AG04450 (cell line): ENCODE results near the gene HTT. TPM values are rescaled to one million over a fixed set of nuclear protein-coding genes. Genes with fewer than 3 reads are reported as not detected.
A peak's percentile ranks its signal among the peaks of the same experiment; 100 is the strongest.

Experiments used
- CTCF ChIA-PET: fragments of 300-600, 350-600 bp; formaldehyde crosslinking; extraction: SDS; loops from one replicate; lab custom pipeline; 2022; ENCODE audit warnings: antibody characterized with exemption, inconsistent platforms; lab: Charles Lee
- POLR2A ChIA-PET: fragments of 350-600 bp; formaldehyde crosslinking; extraction: SDS; loops from one replicate; lab custom pipeline; 2021; ENCODE audit warnings: antibody characterized with exemption, inconsistent platforms; lab: Yijun Ruan, JAX
- DNase-seq: peaks from one replicate; pipeline ENCODE4 v3.0.0-alpha.2; 2011; ENCODE audit warnings: low read depth, low spot score
- H3K27ac ChIP-seq: one replicate; pipeline ENCODE4 v1.5.1; 2012; ENCODE audit warnings: low read depth, low read length, control low read depth
- H3K27me3 ChIP-seq: one replicate; pipeline ENCODE4 v1.6.0; 2012; ENCODE audit warnings: low read length; ENCODE audit not compliant: control insufficient read depth, insufficient read depth
- H3K4me3 ChIP-seq: 2 replicates; pipeline ENCODE4 v1.5.1; 2011; ENCODE audit warnings: mild to moderate bottlenecking, low read depth, low read length, control low read depth
- H3K9me3 ChIP-seq: 2 replicates; pipeline ENCODE4 v1.5.1; 2012; ENCODE audit warnings: low read length; ENCODE audit not compliant: control insufficient read depth, insufficient read depth
- polyA plus RNA-seq: library from polyadenylated mRNA; depleted of rRNA; stranded (reverse); fragments of >200 nt; gene quantifications from 2 replicates; pipeline ENCODE4 v1.2.3, GENCODE V29; 2011
- TF ChIP-seq, protein P1 (sequence below): IDR thresholded peaks from 2 replicates; pipeline ENCODE4 v1.5.1; 2011; ENCODE audit warnings: low read depth, low read length, control low read depth, inconsistent platforms

HTT gene
- polyA plus RNA-seq, 1 experiment: 14.5 TPM

- DNase-seq: no peak
- TF ChIP-seq, protein P1, sequence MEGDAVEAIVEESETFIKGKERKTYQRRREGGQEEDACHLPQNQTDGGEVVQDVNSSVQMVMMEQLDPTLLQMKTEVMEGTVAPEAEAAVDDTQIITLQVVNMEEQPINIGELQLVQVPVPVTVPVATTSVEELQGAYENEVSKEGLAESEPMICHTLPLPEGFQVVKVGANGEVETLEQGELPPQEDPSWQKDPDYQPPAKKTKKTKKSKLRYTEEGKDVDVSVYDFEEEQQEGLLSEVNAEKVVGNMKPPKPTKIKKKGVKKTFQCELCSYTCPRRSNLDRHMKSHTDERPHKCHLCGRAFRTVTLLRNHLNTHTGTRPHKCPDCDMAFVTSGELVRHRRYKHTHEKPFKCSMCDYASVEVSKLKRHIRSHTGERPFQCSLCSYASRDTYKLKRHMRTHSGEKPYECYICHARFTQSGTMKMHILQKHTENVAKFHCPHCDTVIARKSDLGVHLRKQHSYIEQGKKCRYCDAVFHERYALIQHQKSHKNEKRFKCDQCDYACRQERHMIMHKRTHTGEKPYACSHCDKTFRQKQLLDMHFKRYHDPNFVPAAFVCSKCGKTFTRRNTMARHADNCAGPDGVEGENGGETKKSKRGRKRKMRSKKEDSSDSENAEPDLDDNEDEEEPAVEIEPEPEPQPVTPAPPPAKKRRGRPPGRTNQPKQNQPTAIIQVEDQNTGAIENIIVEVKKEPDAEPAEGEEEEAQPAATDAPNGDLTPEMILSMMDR: 0 out of 2 replicates have a peak, but pooled peaks have one; percentile 6
- Histone ChIP-seq H3K9me3 (no peaks in the 10 kb centered on the region; the same call in 1 of the 2 replicates), H3K4me3 (peak overlapping the region; percentile 73), H3K27ac (no peak overlapping the region), H3K27me3 (no peaks in the 10 kb centered on the region)
- CTCF ChIA-PET: interaction anchor here (0.6 to 1.2 kb wide), 4 partner anchors 20 to 392 kb away, joined by 3 to 5 read pairs (median 4); no protein-coding TSS in a partner anchor
- POLR2A ChIA-PET: no interaction called here
Observed at GRCh38 chr4:3073158-3074077, 1.1 kb upstream of the HTT start.

DNA sequence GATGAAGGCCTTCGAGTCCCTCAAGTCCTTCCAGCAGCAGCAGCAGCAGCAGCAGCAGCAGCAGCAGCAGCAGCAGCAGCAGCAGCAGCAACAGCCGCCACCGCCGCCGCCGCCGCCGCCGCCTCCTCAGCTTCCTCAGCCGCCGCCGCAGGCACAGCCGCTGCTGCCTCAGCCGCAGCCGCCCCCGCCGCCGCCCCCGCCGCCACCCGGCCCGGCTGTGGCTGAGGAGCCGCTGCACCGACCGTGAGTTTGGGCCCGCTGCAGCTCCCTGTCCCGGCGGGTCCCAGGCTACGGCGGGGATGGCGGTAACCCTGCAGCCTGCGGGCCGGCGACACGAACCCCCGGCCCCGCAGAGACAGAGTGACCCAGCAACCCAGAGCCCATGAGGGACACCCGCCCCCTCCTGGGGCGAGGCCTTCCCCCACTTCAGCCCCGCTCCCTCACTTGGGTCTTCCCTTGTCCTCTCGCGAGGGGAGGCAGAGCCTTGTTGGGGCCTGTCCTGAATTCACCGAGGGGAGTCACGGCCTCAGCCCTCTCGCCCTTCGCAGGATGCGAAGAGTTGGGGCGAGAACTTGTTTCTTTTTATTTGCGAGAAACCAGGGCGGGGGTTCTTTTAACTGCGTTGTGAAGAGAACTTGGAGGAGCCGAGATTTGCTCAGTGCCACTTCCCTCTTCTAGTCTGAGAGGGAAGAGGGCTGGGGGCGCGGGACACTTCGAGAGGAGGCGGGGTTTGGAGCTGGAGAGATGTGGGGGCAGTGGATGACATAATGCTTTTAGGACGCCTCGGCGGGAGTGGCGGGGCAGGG lies 568 bp downstream of the HTT start:
- no peak for DNase-seq
- POLR2A ChIA-PET: no interaction called here
- TF ChIP-seq, protein P1: no peak

GRCh38 chr4:3075652-3075981 lies 1.1 kb downstream of the HTT start:
- TF ChIP-seq, protein P1: no peak
- Histone ChIP-seq H3K9me3 (no peaks in the 10 kb centered on the region; the same call in 1 of the 2 replicates), H3K4me3 (peak overlapping the region; percentile 96), H3K27me3 (no peaks in the 10 kb centered on the region), H3K27ac (no peak overlapping the region)
- CTCF ChIA-PET: no interaction called here
- DNase-seq: no peak
- POLR2A ChIA-PET: no interaction called here

More for the DNA sequence above, 568 bp downstream of the HTT start:
- Histone ChIP-seq H3K27ac (peak overlapping the region; percentile 90), H3K27me3 (no peaks in the 10 kb centered on the region), H3K9me3 (no peaks in the 10 kb centered on the region; the same call in 1 of the 2 replicates), H3K4me3 (peak overlapping the region; percentile 96)
- CTCF ChIA-PET: no interaction called here

DNA sequence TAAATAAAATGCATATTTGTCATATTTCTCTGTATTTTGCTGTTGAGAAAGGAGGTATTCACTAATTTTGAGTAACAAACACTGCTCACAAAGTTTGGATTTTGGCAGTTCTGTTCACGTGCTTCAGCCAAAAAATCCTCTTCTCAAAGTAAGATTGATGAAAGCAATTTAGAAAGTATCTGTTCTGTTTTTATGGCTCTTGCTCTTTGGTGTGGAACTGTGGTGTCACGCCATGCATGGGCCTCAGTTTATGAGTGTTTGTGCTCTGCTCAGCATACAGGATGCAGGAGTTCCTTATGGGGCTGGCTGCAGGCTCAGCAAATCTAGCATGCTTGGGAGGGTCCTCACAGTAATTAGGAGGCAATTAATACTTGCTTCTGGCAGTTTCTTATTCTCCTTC lies 3.3 kb downstream of the HTT start:
- Histone ChIP-seq H3K9me3 (no peaks in the 10 kb centered on the region; the same call in 1 of the 2 replicates), H3K27me3 (no peaks in the 10 kb centered on the region), H3K27ac (no peak overlapping the region), H3K4me3 (no peak overlapping the region)
- TF ChIP-seq, protein P1: no peak
- no peak for DNase-seq
- ChIA-PET POLR2A (no interaction called here), CTCF (no interaction called here)
